Neuronal stem cell (in vitro differentiated cells): ENCODE measurements around the gene C14orf93.

Source experiments
- DNase-seq: peaks from one replicate; pipeline ENCODE4 v3.0.0-alpha.2; 2013; ENCODE audit warnings: low spot score
- H2AFZ ChIP-seq: one replicate; pipeline ENCODE4 v1.6.1; 2013; ENCODE audit warnings: mild to moderate bottlenecking, low read length, inconsistent platforms
- H2AK5ac ChIP-seq: 2 replicates; pipeline ENCODE4 v1.6.1; 2013; ENCODE audit warnings: low read depth, mild to moderate bottlenecking, inconsistent platforms, low read length, moderate library complexity, mixed read lengths
- H2BK120ac ChIP-seq: 2 replicates; pipeline ENCODE4 v1.6.1; 2013; ENCODE audit warnings: low read depth, mild to moderate bottlenecking, inconsistent platforms, low read length, moderate library complexity, mixed read lengths
- H2BK12ac ChIP-seq: one replicate; pipeline ENCODE4 v1.6.1; 2013; ENCODE audit warnings: low read length, inconsistent platforms
- H2BK15ac ChIP-seq: 2 replicates; pipeline ENCODE4 v1.6.1; 2013; ENCODE audit warnings: mild to moderate bottlenecking, low read length, inconsistent platforms, mixed read lengths
- H2BK5ac ChIP-seq: one replicate; pipeline ENCODE4 v1.6.1; 2013; ENCODE audit warnings: inconsistent platforms, mild to moderate bottlenecking, low read length, moderate library complexity
- H3K14ac ChIP-seq: one replicate; pipeline ENCODE4 v1.6.1; 2013; ENCODE audit warnings: low read length, inconsistent platforms
- H3K18ac ChIP-seq: 2 replicates; pipeline ENCODE4 v1.6.1; 2013; ENCODE audit warnings: low read length, inconsistent platforms
- H3K23ac ChIP-seq: 2 replicates; pipeline ENCODE4 v1.6.1; 2013; ENCODE audit warnings: low read depth, mild to moderate bottlenecking, mixed read lengths, low read length, inconsistent platforms; ENCODE audit not compliant: poor library complexity
- H3K27ac ChIP-seq: replicated peaks from 3 replicates; pipeline ENCODE4 v1.5.1; 2013; ENCODE audit warnings: low read length, inconsistent platforms
- H3K27me3 ChIP-seq, 3 experiments: 2 replicates each; pipeline ENCODE4 v1.6.1; 2013; ENCODE audit warnings: low read length in 3 of 3, mild to moderate bottlenecking in 2 of 3, inconsistent platforms in 1 of 3, low read depth in 1 of 3, mixed read lengths in 1 of 3, moderate library complexity in 1 of 3; ENCODE audit not compliant: control insufficient read depth in 3 of 3, insufficient read depth in 3 of 3
- H3K36me3 ChIP-seq, 2 donors: replicated peaks in 1 of 2; 2 replicates each; pipeline ENCODE4 v1.6.1; 2013; ENCODE audit warnings: low read length in 2 of 2; ENCODE audit not compliant: control insufficient read depth in 2 of 2, insufficient read depth in 2 of 2
- H3K4ac ChIP-seq: 2 replicates; pipeline ENCODE4 v1.6.1; 2013; ENCODE audit warnings: inconsistent platforms, mild to moderate bottlenecking, low read length, moderate library complexity
- H3K4me1 ChIP-seq, 2 donors: 1 replicate in 1 of 2; 2 replicates in 1 of 2; pipeline ENCODE4 v1.6.1; 2013; ENCODE audit warnings: low read length in 2 of 2, low read depth in 1 of 2; ENCODE audit not compliant: control insufficient read depth in 2 of 2, insufficient read depth in 1 of 2
- H3K4me2 ChIP-seq: one replicate; pipeline ENCODE4 v1.6.1; 2013; ENCODE audit warnings: mild to moderate bottlenecking, low read length, inconsistent platforms; ENCODE audit not compliant: insufficient read depth, poor library complexity, severe bottlenecking
- H3K4me3 ChIP-seq, 2 donors: 2 replicates each; pipeline ENCODE4 v1.5.1; 2013; ENCODE audit warnings: low read length in 2 of 2, mild to moderate bottlenecking in 2 of 2, inconsistent platforms in 1 of 2, moderate library complexity in 1 of 2
- H3K79me1 ChIP-seq: one replicate; pipeline ENCODE4 v1.6.1; 2013; ENCODE audit warnings: low read depth, mild to moderate bottlenecking, inconsistent platforms, low read length, moderate library complexity
- H3K9ac ChIP-seq: one replicate; pipeline ENCODE4 v1.6.1; 2013; ENCODE audit warnings: mild to moderate bottlenecking, low read depth, low read length, inconsistent platforms; ENCODE audit not compliant: poor library complexity
- H3K9me3 ChIP-seq, 2 donors: replicated peaks in 1 of 2; 2 replicates each; pipeline versions ENCODE3 to v1.6.1; 2013; ENCODE audit warnings: low read length in 2 of 2, mild to moderate bottlenecking in 2 of 2, inconsistent platforms in 1 of 2, low read depth in 1 of 2, mixed read lengths in 1 of 2, moderate library complexity in 1 of 2; ENCODE audit not compliant: control insufficient read depth in 2 of 2, insufficient read depth in 1 of 2
- H4K8ac ChIP-seq: one replicate; pipeline ENCODE4 v1.6.1; 2013; ENCODE audit warnings: low read depth, mild to moderate bottlenecking, inconsistent platforms, low read length, moderate library complexity
- H4K91ac ChIP-seq: one replicate; pipeline ENCODE4 v1.6.1; 2013; ENCODE audit warnings: low read length, low read depth, mild to moderate bottlenecking, inconsistent platforms; ENCODE audit not compliant: poor library complexity
- WGBS, 2 donors: extraction: QIAGEN DNeasy Blood & Tissue Kit; methylation state at CpG; one replicate each; pipeline ENCODE4 v1.1.7; 2013; ENCODE audit warnings: missing lambda C conversion rate in 2 of 2, mixed read lengths in 1 of 2; ENCODE audit not compliant: insufficient read length in 2 of 2, insufficient replicate concordance in 1 of 2; ENCODE audit errors: extremely low coverage in 2 of 2; 5-methylcytosine and 5-hydroxymethylcytosine counted together

The C14orf93 gene

GRCh38 chr14:23044840-23045239, 34.9 kb upstream of the C14orf93 start:
- Histone ChIP-seq H2BK120ac (no peak overlapping the region), H3K27me3 (no peaks in the 10 kb centered on the region), H3K4me3 (no peak overlapping the region), H3K9me3 (peaks cover 4 to 9% of the 10 kb centered on the region in 2 donors), H2AFZ (no peak overlapping the region), H3K4me1 (peaks cover 5 to 6% of the 10 kb centered on the region in 2 donors), H3K4me2 (no peak overlapping the region), H3K23ac (no peak overlapping the region), H2BK5ac (no peak overlapping the region), H3K9ac (no peak overlapping the region), H3K36me3 (peaks cover 16 to 23% of the 10 kb centered on the region in 2 donors), H4K8ac (no peak overlapping the region), H3K27ac (no peak overlapping the region), H2BK15ac (no peak overlapping the region), H2BK12ac (no peak overlapping the region), H3K79me1 (peaks cover 3% of the 10 kb centered on the region), H3K4ac (no peak overlapping the region), H2AK5ac (peak overlapping the region; percentile 4), H3K14ac (no peak overlapping the region), H4K91ac (no peak overlapping the region), H3K18ac (peak overlapping the region; percentile 46)
- DNase-seq: no peak
- WGBS, 2 donors: no CpG with 5 or more reads among the region's 8 CpGs

GRCh38 chr14:23043754-23044153, 33.8 kb upstream of the C14orf93 start:
- H2BK5ac ChIP-seq: no peak overlapping the region
- no peak overlapping the region for H3K23ac ChIP-seq
- peak overlapping the region; percentile 46 for H3K18ac ChIP-seq
- H3K27me3 ChIP-seq: no peaks in the 10 kb centered on the region
- no peak overlapping the region for H2BK12ac ChIP-seq
- H3K4me1 ChIP-seq: peaks cover 5 to 6% of the 10 kb centered on the region in 2 donors
- no peak overlapping the region for H3K4ac ChIP-seq
- peak overlapping the region; percentile 46 for H4K91ac ChIP-seq
- H3K4me3 ChIP-seq: no peak overlapping the region
- no peak overlapping the region for H2BK15ac ChIP-seq
- no peak overlapping the region for H3K4me2 ChIP-seq
- peaks cover 1 to 6% of the 10 kb centered on the region in 2 donors for H3K9me3 ChIP-seq
- DNase-seq: no peak
- H3K36me3 ChIP-seq: peaks cover 6 to 12% of the 10 kb centered on the region in 2 donors
- H3K9ac ChIP-seq: peak overlapping the region; percentile 36
- H2BK120ac ChIP-seq: no peak overlapping the region
- WGBS, 2 donors: no CpG with 5 or more reads among the region's 3 CpGs
- H3K14ac ChIP-seq: peak overlapping the region; percentile 57
- H2AFZ ChIP-seq: peak overlapping the region; percentile 90
- no peak overlapping the region for H4K8ac ChIP-seq
- no peak overlapping the region for H3K27ac ChIP-seq
- H3K79me1 ChIP-seq: peaks cover 3% of the 10 kb centered on the region
- H2AK5ac ChIP-seq: no peak overlapping the region

- Histone ChIP-seq H3K23ac (no peak overlapping the region), H3K79me1 (peaks cover 2% of the 10 kb centered on the region), H3K36me3 (peaks cover 1 to 6% of the 10 kb centered on the region in 2 donors), H3K27me3 (no peaks in the 10 kb centered on the region), H3K4me1 (peaks cover 5 to 6% of the 10 kb centered on the region in 2 donors), H2BK120ac (no peak overlapping the region), H2BK12ac (no peak overlapping the region), H2BK15ac (no peak overlapping the region), H3K4ac (no peak overlapping the region), H2BK5ac (no peak overlapping the region), H2AK5ac (peak overlapping the region; percentile 94), H3K9me3 (peaks cover 0 to 1% of the 10 kb centered on the region in 2 donors), H3K14ac (peak overlapping the region; percentile 50), H2AFZ (peak overlapping the region; percentile 90), H3K9ac (peak overlapping the region; percentile 63), H4K91ac (no peak overlapping the region), H3K4me2 (no peak overlapping the region), H3K18ac (peak overlapping the region; percentile 57), H3K4me3 (no peak overlapping the region), H4K8ac (no peak overlapping the region), H3K27ac (no peak overlapping the region)
- no peak for DNase-seq
- WGBS, 2 donors: no CpG with 5 or more reads among the region's 6 CpGs
Measured at GRCh38 chr14:23043145-23043544, 33.2 kb upstream of the C14orf93 start.

GRCh38 chr14:23042162-23042965, 32.4 kb upstream of the C14orf93 start, which contains the start of gene PSMB11:
PSMB11 (plus strand) TSS chr14:23042212; CDS start chr14:23042226, 14 bp downstream.
- peak within 1 kb of the TSS; percentile 73 for H3K23ac ChIP-seq
- H4K91ac ChIP-seq: no peak within 1 kb of the TSS
- no peak within 1 kb of the TSS for H3K4me2 ChIP-seq
- H2BK5ac ChIP-seq: peak within 1 kb of the TSS; percentile 10
- H2AFZ ChIP-seq: peak within 1 kb of the TSS; percentile 90
- no peak within 1 kb of the TSS for H2BK120ac ChIP-seq
- H2AK5ac ChIP-seq: peak within 1 kb of the TSS; percentile 94
- peaks cover 5 to 6% of the 10 kb centered on the region in 2 donors for H3K4me1 ChIP-seq
- H2BK15ac ChIP-seq: peak within 1 kb of the TSS; percentile 81
- peaks cover 2% of the 10 kb centered on the region for H3K79me1 ChIP-seq
- peak within 1 kb of the TSS; percentile 63 for H3K9ac ChIP-seq
- H4K8ac ChIP-seq: peak within 1 kb of the TSS; percentile 17
- H3K4me3 ChIP-seq: no peak within 1 kb of the TSS
- peak within 1 kb of the TSS; percentile 70 for H3K18ac ChIP-seq
- peak within 1 kb of the TSS; percentile 67 for H2BK12ac ChIP-seq
- peak within 1 kb of the TSS; percentile 89 for H3K4ac ChIP-seq
- H3K27ac ChIP-seq: no peak within 1 kb of the TSS
- no peak for DNase-seq
- no CpG with 5 or more reads among the region's 36 CpGs for WGBS, 2 donors
- H3K36me3 ChIP-seq: peaks cover 0 to 4% of the 10 kb centered on the region in 2 donors
- H3K14ac ChIP-seq: peak within 1 kb of the TSS; percentile 50
- no peaks in the 10 kb centered on the region for H3K27me3 ChIP-seq
- H3K9me3 ChIP-seq: peaks cover 0 to 1% of the 10 kb centered on the region in 2 donors
